Left lung (tissue), 14 donors: ENCODE measurements around the gene LCOR. TPM values are rescaled to one million over a fixed set of nuclear protein-coding genes. Genes with fewer than 3 reads are reported as not detected.

Experiments used
- ATAC-seq: fragments of 200-7000 bp; cut with Tn5 transposase; one replicate; pipeline ENCODE4 v1.9.1; 2020; ENCODE audit warnings: moderate library complexity
- DNase-seq, 4 donors: peaks; one replicate each; pipeline ENCODE4 v3.0.0-alpha.2; 2013 to 2020
- H3K27ac ChIP-seq, 2 donors: fragments of 200-600 bp; sonication (generic) in 1 of 2; one replicate each; pipeline versions ENCODE4 v1.5.0 to v1.8.0; 2020 to 2021
- H3K27me3 ChIP-seq, 2 donors: fragments of 200-600 bp; sonication (generic) in 1 of 2; one replicate each; pipeline versions ENCODE4 v1.5.0 to v1.8.0; 2020 to 2021
- H3K36me3 ChIP-seq, 2 donors: fragments of 200-600 bp; sonication (generic) in 1 of 2; one replicate each; pipeline versions ENCODE4 v1.5.0 to v1.8.0; 2020 to 2021
- H3K4me1 ChIP-seq, 2 donors: fragments of 200-600 bp; one replicate each; pipeline ENCODE4 v1.8.0; 2021
- H3K4me3 ChIP-seq, 2 donors: fragments of 200-600 bp; sonication (generic) in 1 of 2; one replicate each; pipeline versions ENCODE4 v1.5.0 to v1.8.0; 2020 to 2021; ENCODE audit warnings: mild to moderate bottlenecking in 1 of 2
- H3K9me3 ChIP-seq, 2 donors: fragments of 200-600 bp; sonication (generic) in 1 of 2; one replicate each; pipeline versions ENCODE4 v1.5.0 to v1.8.0; 2020 to 2021
- CTCF ChIP-seq, 2 donors: fragments of 200-600 bp; sonication (generic) in 1 of 2; IDR thresholded peaks; one replicate each; pipeline versions ENCODE4 v1.5.0 to v1.8.0; 2021; ENCODE audit warnings: antibody characterized with exemption in 2 of 2
- intact Hi-C, 2 donors: fragments of 100-400 bp; cut with DNase I; formaldehyde crosslinking; loops; one replicate each; pipeline versions ENCODE4 v1.11.2 to v1.14.2; 2022
- long read RNA-seq, 12 donors: library from polyadenylated mRNA in 2 of 12; unstranded in 2 of 12; transcript quantifications; one replicate each; pipeline ENCODE4 v2.0.0 and lab custom pipeline, GENCODE V29; 2019 to 2026
- polyA plus RNA-seq, 6 donors: library from polyadenylated mRNA; unstranded; fragments of 120-200 nt; gene quantifications; one replicate each; pipeline ENCODE4 v1.2.1, GENCODE V29; 2013; ENCODE audit not compliant: insufficient read length in 6 of 6
- total RNA-seq, 2 donors: library from RNA; stranded (reverse); fragmentation: NEBNext Ultra II Directional; extraction: Animal tissue kit (Norgen Biotek cat#: 25700); gene quantifications; one replicate each; pipeline ENCODE4 v1.2.1, GENCODE V29; 2021
- donor health status: DM: no; HTN: yes; CAD: no.
- donor health status: DM: no; HTN: no; CAD: no.

The LCOR gene
- total RNA-seq = 10 to 100 TPM; 27.3 to 29.6 TPM
- 10 to 100 TPM; 20.8 to 25.2 (median 22.1) TPM for polyA plus RNA-seq
- long read RNA-seq, donor 1, full-length matches to known transcripts = 12 of 12 reads
- long read RNA-seq, donor 1, partial matches to known transcripts = 0 of 12 reads
- long read RNA-seq, donor 1, other reads (novel, unspliced or antisense) = 0 of 12 reads
- long read RNA-seq, donor 2, full-length matches to known transcripts = 12 of 12 reads
- long read RNA-seq, donor 2, partial matches to known transcripts = 0 of 12 reads
- long read RNA-seq, donor 2, other reads (novel, unspliced or antisense) = 0 of 12 reads
- long read RNA-seq, donor 3 = 0 reads
- long read RNA-seq, donor 4, partial matches to known transcripts = 0 of 2 reads
- long read RNA-seq, donor 4, other reads (novel, unspliced or antisense) = 2 of 2 reads
- long read RNA-seq, donor 5, full-length matches to known transcripts = 14 of 14 reads
- long read RNA-seq, donor 5, partial matches to known transcripts = 0 of 14 reads
- long read RNA-seq, donor 5, other reads (novel, unspliced or antisense) = 0 of 14 reads
- long read RNA-seq, donor 6, full-length matches to known transcripts = 3 of 3 reads
- long read RNA-seq, donor 6, partial matches to known transcripts = 0 of 3 reads
- long read RNA-seq, donor 6, other reads (novel, unspliced or antisense) = 0 of 3 reads
- long read RNA-seq, donor 7 = 0 reads
- long read RNA-seq, donor 8, full-length matches to known transcripts = 6 of 6 reads
- long read RNA-seq, donor 8, partial matches to known transcripts = 0 of 6 reads
- long read RNA-seq, donor 8, other reads (novel, unspliced or antisense) = 0 of 6 reads
- long read RNA-seq, donor 9 = 0 reads
- long read RNA-seq, donor 10, partial matches to known transcripts = 0 of 1 reads
- long read RNA-seq, donor 10, other reads (novel, unspliced or antisense) = 1 of 1 reads
- long read RNA-seq, donor 11, full-length matches to known transcripts = 6 of 6 reads
- long read RNA-seq, donor 11, partial matches to known transcripts = 0 of 6 reads
- long read RNA-seq, donor 11, other reads (novel, unspliced or antisense) = 0 of 6 reads
- long read RNA-seq, donor 12, full-length matches to known transcripts = 2 of 12 reads
- long read RNA-seq, donor 12, partial matches to known transcripts = 10 of 12 reads
- long read RNA-seq, donor 12, other reads (novel, unspliced or antisense) = 0 of 12 reads

- Histone ChIP-seq H3K4me3 (peak within 1 kb of the TSS; percentile 72 to 81), H3K27ac (peak within 1 kb of the TSS; percentile 93 to 95), H3K27me3 (no peaks in the 10 kb centered on the region), H3K4me1 (peaks cover 0 to 52% of the 10 kb centered on the region in 2 donors), H3K9me3 (no peaks in the 10 kb centered on the region), H3K36me3 (peaks cover 0 to 2% of the 10 kb centered on the region in 2 donors)
- intact Hi-C loops = no loop called here
- no peak for TF ChIP-seq CTCF (IDR thresholded peaks at IDR 0.05)
- peak; percentile 89 for ATAC-seq
- DNase-seq = peak; percentile 84 to 94 (median 94)
These were observed at the start of gene LCOR for GRCh38 chr10:96831867-96832720. TSS of gene LCOR (plus strand) at chr10:96832298. CDS start at chr10:96949058, 116,760 bp downstream.

DNA sequence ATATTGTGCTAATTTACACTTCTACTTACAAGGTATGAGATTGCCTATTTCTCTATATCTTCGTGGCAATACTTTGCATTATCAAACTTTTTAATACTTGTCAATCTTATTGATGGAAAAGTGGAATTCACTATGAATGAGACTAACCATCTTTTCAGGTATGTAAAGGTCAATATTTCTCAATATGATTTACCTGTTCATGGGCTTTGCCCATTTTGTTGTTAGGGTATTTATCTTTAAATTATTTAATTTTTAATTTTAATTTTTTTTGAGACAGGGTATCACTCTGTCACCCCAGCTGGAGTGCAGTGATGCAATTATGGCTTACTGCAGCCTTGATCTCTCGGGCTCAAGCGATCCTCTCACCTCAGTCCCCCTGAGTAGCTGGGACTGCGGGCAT lies 47.8 kb upstream of the LCOR start:
- no peak for ATAC-seq
- DNase-seq = no peak
- Histone ChIP-seq H3K27ac (no peak overlapping the region), H3K27me3 (no peaks in the 10 kb centered on the region), H3K36me3 (no peaks in the 10 kb centered on the region), H3K4me1 (no peaks in the 10 kb centered on the region), H3K4me3 (no peak overlapping the region), H3K9me3 (peaks cover 0 to 7% of the 10 kb centered on the region in 2 donors)
- no peak for TF ChIP-seq CTCF (IDR thresholded peaks at IDR 0.05)
- intact Hi-C loops = no loop called here

DNA sequence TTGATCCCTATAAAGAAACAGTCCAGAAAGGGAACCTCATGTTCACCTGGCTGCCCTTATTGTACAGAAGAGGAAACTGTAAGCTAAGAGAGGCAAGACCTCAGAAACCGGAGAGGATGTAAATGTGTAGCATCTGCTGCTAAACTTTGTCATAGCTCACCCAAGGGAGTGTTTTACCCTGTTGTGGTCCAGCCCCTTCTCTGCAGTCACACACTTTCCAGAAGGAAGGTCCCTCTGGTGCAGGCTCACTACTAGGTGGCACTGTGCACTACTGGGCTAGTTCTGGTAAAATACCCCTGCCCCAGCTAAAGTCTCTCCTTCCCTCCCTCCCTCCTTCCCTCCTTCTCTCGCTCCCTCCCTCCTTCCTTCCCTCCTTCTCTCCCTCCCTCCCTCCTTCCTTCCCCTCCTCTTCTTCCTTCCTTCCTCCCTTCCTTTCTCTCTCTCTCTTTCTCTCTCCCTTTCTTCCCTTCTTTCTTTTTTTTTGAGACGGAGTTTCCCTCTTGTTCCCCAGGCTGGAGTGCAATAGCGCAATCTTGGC lies 42.5 kb upstream of the LCOR start:
- ATAC-seq (no peak), DNase-seq (no peak)
- TF ChIP-seq CTCF (IDR thresholded peaks at IDR 0.05) = no peak
- Histone ChIP-seq H3K27me3 (peaks cover 0 to 7% of the 10 kb centered on the region in 2 donors), H3K36me3 (no peaks in the 10 kb centered on the region), H3K27ac (no peak overlapping the region), H3K4me3 (no peak overlapping the region), H3K4me1 (no peaks in the 10 kb centered on the region), H3K9me3 (peaks cover 0 to under 1% of the 10 kb centered on the region in 2 donors)
- intact Hi-C loops = no loop called here

GRCh38 chr10:96791902-96792301 lies 40.2 kb upstream of the LCOR start:
- ATAC-seq (no peak), DNase-seq (no peak)
- Histone ChIP-seq H3K36me3 (no peaks in the 10 kb centered on the region), H3K9me3 (no peaks in the 10 kb centered on the region), H3K27ac (no peak overlapping the region), H3K4me3 (no peak overlapping the region), H3K27me3 (peaks cover 0 to 7% of the 10 kb centered on the region in 2 donors), H3K4me1 (no peaks in the 10 kb centered on the region)
- TF ChIP-seq CTCF (IDR thresholded peaks at IDR 0.05) = no peak
- intact Hi-C loops = no loop called here
